Measurements from ENCODE around the gene FOXD1.

FOXD1 gene

GRCh38 chr5:73442231-73442811, 6.3 kb downstream of the FOXD1 start:
- peak; percentile 19 for DNase-seq (ENCODE audit: low read depth, low spot score)
- no peak for TF ChIP-seq CTCF (IDR thresholded peaks at IDR 0.05; ENCODE audit: low read depth, low read length)
- in situ Hi-C loops (cut with HindIII; ENCODE audit: low sequenced_read_pairs): no loop called here
- H3K4me3 ChIP-seq (ENCODE audit: low read depth, low read length): no peak overlapping the region

- TF ChIP-seq CTCF (IDR thresholded peaks at IDR 0.05; ENCODE audit: low read depth, low read length): no peak
- H3K4me3 ChIP-seq (ENCODE audit: low read depth, low read length): no peak overlapping the region
- in situ Hi-C loops (cut with HindIII; ENCODE audit: low sequenced_read_pairs): no loop called here
- DNase-seq (ENCODE audit: low read depth, low spot score): no peak
Observed at GRCh38 chr5:73441378-73441777, 7.2 kb downstream of the FOXD1 start.

GRCh38 chr5:73440262-73440661, 8.3 kb downstream of the FOXD1 start:
- in situ Hi-C loops (cut with HindIII; ENCODE audit: low sequenced_read_pairs): no loop called here
- DNase-seq (ENCODE audit: low read depth, low spot score): no peak
- H3K4me3 ChIP-seq (ENCODE audit: low read depth, low read length): no peak overlapping the region
- TF ChIP-seq CTCF (IDR thresholded peaks at IDR 0.05; ENCODE audit: low read depth, low read length): no peak

GRCh38 chr5:73438645-73439470, 9.7 kb downstream of the FOXD1 start:
- in situ Hi-C loops (cut with HindIII; ENCODE audit: low sequenced_read_pairs): no loop called here
- no peak overlapping the region for H3K4me3 ChIP-seq (ENCODE audit: low read depth, low read length)
- peak; percentile 49 for DNase-seq (ENCODE audit: low read depth, low spot score)
- TF ChIP-seq CTCF (IDR thresholded peaks at IDR 0.05; ENCODE audit: low read depth, low read length): no peak

GRCh38 chr5:73437777-73438644, 10.6 kb downstream of the FOXD1 start:
- H3K4me3 ChIP-seq (ENCODE audit: low read depth, low read length): peak overlapping the region; percentile 18
- no peak for TF ChIP-seq CTCF (IDR thresholded peaks at IDR 0.05; ENCODE audit: low read depth, low read length)
- in situ Hi-C loops (cut with HindIII; ENCODE audit: low sequenced_read_pairs): no loop called here
- no peak for DNase-seq (ENCODE audit: low read depth, low spot score)

- in situ Hi-C loops (cut with HindIII; ENCODE audit: low sequenced_read_pairs): no loop called here
- peak; percentile 91 for DNase-seq (ENCODE audit: low read depth, low spot score)
- TF ChIP-seq CTCF (IDR thresholded peaks at IDR 0.05; ENCODE audit: low read depth, low read length): peak; percentile 70
- peak overlapping the region; percentile 27 for H3K4me3 ChIP-seq (ENCODE audit: low read depth, low read length)
Observed at GRCh38 chr5:73437101-73437776, 11.3 kb downstream of the FOXD1 start.
